GM19372 (cell line): ENCODE measurements around the gene TNFRSF14.
A peak's percentile ranks its signal among the peaks of the same experiment; 100 is the strongest.

Experiments
- ATAC-seq: cut with Tn5 transposase; IDR thresholded peaks from one replicate; pipeline ENCODE4 v1.9.1; 2021; ENCODE audit warnings: mild to moderate bottlenecking, low read depth, moderate library complexity; ENCODE audit not compliant: unreplicated experiment

TNFRSF14 gene

GRCh38 chr1:2586154-2587070, 30.2 kb downstream of the TNFRSF14 start, which contains the start of gene PRXL2B:
Gene PRXL2B, plus strand, starts transcription at chr1:2586777. Its CDS starts 109 bp downstream, at chr1:2586886.
- peak; percentile 71 for ATAC-seq

GRCh38 chr1:2587071-2587859, 31.1 kb downstream of the TNFRSF14 start:
- peak; percentile 7 for ATAC-seq

DNA sequence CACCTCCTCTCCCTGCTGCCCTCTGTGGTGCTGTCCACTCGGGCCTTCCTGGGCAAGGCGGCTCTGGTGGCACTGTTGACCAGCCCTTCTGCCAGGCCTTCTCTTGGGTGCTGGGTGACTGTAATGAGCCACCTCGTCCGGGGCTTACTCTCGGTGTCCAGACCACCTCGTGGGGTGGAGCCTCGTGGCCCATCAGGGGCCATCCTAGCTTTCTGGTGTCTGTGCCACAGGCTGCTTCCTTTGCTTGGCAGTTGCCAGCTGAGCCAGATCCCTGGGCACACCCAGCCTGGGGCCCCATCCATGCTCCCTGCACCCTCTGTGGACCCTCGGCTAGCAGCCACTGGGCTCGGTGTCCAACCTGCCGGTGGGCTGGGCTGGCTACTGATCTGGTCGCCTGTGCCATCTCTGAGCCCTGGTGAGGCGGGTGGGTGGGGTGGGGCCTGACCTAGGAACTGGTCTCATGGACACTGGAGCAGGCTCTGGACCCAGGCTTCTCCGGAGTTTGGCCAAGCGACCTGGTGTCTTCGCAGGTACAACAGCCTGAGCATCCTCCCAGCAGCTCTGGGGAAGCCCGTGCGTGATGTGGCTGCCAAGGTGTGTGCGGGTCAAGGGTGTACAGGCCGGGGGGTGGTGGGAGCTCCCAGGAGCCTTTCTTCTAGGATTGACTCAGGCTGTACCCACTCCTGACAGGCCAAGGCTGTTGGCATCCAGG, 31.8 kb downstream of the TNFRSF14 start:
- ATAC-seq: no peak

DNA sequence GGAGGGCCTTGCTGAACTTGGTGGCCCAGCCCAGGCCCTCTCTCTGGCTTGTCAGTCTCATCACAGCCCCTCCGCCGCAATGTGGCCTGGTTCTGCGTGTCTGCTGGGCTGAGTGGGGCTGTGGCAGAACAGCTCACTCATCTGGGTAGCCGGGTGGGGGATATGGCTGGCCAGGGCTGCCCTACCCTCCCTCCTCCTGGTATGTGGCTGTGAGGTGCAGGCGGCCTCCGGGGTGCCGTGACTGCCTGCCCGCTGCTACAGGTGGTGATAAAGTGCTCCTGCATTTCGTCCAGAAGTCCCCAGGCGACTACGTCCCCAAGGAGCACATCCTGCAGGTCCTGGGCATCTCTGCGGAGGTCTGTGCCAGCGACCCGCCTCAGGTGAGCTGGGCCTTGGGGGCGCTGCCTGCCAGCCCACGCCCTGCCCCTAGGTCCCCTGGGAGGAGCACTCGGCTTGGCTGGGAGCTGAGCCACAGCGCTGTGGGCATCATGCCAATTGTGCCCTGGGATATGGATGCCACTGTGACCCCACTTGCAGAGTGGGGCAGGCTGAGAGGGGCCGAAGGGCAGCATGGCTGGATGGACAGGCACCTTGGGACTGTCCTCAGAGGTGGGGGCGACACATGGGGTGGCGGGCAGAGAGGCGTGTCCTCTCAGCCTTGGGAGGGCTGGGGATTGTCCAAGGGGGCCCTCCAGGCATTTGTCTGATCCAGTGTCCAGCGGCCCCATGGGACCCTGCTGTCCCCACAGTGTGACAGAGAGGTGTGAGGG, 32.7 kb downstream of the TNFRSF14 start:
- no peak for ATAC-seq

GRCh38 chr1:2589431-2590232, 33.5 kb downstream of the TNFRSF14 start:
- ATAC-seq: no peak

- no peak for ATAC-seq
These were observed 34.3 kb downstream of the TNFRSF14 start for GRCh38 chr1:2590233-2591141.

GRCh38 chr1:2591233-2591580, 35.0 kb downstream of the TNFRSF14 start:
- ATAC-seq: no peak

GRCh38 chr1:2591581-2592261, 35.5 kb downstream of the TNFRSF14 start:
- ATAC-seq: no peak

- ATAC-seq: no peak
These were observed 36.5 kb downstream of the TNFRSF14 start for GRCh38 chr1:2592672-2593071.

DNA sequence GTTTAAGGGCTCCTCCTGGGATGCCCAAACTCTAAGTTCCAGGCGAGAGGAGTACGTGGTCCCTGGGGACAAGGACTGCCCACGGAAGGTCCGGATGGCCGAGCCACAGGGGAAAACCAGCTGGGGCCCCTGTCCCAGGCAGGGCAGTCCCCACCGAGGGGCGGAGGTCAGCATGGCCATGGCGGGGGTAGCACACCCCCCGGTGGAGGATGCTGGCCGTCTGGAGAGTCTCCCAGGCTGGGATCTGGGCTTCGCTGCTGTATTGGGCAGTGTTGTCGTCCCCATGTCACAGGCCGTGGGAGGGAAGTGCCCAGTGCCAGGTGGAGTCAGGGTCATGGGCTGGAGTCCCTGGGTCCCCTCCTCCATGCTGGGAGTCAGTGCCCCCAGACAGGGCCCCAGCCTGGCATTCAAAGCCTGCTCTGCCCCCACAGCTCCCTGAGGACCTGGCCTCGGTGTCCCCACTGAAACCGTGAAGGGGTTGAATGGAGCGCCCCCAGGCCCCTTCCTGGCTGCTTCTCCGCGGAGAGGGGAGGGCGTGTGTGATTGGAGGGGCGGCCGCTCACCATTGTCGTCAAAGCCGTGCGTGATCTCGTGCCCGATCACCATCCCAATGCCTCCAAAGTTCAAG, 37.2 kb downstream of the TNFRSF14 start:
- no peak for ATAC-seq

DNA sequence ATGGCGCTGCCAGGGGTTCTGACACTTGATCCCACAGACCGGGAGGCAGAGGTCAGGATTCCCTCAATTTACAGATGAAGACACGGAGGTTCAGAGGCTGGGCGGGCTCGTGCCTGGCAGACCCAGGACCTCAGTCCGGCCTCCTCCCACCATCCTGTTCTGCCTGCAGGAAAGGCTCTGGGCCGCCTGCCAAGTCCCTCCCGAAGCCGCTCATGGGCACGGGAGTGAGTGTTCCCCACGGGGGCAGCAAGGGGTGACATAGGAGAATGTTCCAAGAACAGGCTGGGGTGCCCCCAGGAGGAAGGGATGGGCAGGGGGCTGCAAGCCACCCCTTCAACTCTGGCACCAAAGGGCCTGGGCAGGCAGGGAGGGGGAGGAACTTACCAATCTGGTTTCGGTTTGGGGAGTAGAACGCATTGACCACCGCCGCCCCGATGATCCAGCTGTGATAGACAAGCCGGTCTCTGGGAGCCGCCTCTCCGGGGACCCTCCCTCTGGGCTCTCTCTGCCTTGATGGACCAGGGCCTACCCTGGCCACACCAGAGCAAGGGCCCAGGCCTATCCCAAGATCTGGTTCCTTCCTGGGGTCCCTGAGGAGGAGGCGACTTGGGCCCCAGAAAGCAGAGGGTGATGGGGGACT, 38.0 kb downstream of the TNFRSF14 start:
- no peak for ATAC-seq

DNA sequence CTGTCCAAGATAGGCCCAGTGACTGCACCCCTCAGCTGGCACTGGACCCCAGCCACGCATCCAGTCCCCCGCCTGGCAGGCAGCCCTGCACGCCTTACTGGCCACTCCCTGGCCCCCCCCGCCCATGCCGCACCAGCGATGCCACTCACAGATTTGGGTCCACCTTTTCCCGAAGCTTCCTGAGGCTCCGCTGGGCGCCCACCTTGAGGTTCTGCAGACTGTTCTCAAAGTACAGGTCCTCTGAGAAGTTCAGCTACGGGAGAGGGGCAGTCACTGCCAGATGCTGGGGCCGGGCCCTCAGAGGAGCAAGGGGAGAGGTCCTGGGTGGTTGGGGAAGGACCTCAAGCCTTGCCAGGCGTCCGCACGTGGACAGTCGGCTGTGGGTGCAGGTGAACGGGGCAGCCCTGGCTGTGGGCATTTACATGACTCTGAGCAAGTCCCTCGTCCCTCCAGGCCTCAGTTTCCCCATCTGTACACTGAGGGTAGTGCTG, 38.5 kb downstream of the TNFRSF14 start:
- ATAC-seq: no peak

- ATAC-seq: no peak
These were observed 39.2 kb downstream of the TNFRSF14 start for GRCh38 chr1:2595261-2595811.

GRCh38 chr1:2595812-2596529, 39.8 kb downstream of the TNFRSF14 start:
- no peak for ATAC-seq

GRCh38 chr1:2596530-2597333, 40.6 kb downstream of the TNFRSF14 start:
- no peak for ATAC-seq
